Measurements from ENCODE around the gene ILDR2.

Gene ILDR2

GRCh38 chr1:166924823-166925541 is 50.4 kb downstream of the ILDR2 start:
- no peak for DNase-seq (ENCODE audit: low spot score)

DNA sequence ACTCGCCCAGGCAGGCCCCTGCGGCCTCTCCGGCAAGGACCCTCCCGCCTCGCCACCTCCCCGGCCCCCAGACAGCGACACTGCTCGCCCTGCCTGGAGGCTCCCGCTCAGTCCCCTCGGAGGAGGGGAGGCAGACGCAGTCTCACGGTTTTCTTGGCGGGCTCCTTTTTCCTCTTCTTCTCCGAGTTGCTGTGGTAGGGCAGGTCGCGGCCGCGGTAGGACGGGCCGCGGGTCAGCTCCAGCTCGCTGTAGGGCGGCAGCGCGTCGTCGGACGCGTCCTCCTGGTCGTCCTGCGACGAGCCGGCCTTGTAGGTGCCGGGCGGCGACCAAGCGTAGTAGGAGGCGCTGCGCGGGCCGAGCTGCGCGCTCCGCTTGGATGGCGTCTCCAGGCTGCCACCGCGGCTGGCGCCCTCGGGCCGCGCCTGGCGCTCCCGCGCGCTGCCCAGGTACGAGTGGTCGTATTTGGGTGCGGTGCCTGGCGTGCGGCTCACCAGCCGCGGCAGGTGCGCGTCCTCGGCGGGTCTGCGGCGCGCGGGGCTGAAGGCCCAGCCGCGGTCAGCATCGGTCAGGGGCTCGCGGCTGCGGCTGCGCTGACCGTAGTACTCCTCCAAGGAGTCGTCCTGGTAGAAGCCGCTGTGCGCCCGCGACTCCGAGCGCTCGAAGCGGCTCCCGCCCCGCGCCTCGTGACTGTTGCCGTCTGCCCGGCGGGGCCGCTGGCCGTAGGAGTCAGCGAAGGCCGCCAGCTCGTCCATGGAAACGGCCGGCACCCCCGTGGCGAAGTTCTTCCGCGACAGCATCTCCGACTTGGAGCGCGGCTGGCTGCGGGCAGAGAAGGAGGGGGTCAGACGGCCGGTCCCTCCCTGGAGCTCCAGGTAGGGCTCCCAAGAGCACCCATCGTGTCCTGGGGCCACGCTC is 54.5 kb downstream of the ILDR2 start:
- no peak for DNase-seq (ENCODE audit: low spot score)

GRCh38 chr1:166918956-166919316 is 56.4 kb downstream of the ILDR2 start:
- no peak for DNase-seq (ENCODE audit: low spot score)

DNA sequence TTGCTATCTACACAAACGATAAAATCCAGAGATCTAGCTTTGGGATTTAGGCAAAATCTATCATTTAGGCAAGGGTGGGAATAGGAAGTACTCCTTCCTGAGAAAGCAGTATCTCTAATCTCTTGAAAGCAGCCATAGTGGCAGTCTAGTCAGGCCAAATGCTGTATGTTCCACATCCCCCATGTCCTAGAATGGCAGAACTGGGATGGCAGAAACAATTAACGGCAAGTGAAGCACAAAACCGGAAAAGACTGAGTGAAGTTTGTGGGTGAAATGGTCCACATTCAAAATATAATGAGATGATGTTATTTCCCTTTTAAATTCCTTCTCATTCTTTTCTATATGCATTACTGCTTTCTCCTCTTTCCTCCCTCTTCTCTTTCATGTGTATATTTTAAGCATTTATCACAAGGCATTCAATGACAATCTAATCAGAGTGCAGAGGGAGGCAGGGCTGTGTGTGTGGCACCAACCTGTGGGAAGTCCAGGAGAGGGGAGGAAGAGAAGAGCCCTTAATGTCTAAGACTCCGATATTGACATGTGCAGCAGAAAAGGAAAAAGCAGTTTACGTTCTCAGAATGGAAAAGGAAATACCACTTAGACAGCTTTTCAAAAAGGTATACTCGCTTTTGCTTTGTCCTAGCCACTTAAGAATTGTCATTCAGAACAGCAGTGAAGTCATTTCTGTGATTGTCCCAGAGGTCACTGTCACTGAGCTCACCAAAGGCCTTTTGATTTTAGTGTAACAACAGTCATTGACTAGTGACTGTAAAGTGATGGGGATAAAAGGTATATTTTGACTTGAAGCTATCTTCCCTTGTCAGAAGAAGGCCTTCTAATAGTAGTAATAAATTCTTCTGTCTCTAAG is 57.0 kb downstream of the ILDR2 start:
- no peak for DNase-seq (ENCODE audit: low spot score)

DNA sequence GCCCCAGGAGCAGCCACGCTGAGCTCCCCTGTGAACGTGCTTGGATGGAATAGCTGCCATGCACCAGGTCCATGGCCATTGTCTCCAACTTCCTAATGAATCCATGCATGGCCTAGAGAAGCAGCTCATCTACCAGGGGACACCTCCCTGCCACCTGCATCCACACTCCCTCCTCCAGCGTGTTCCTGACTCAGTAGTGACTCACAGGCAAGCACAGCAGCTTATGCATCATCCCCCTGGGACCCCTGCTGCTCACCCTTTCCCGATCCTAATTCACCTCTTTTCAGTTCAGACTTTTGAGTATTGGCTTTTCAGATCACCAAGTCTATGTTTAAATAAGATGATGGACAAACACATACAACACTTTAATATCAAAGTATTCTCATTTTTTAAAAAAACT is 59.4 kb downstream of the ILDR2 start:
- no peak for DNase-seq (ENCODE audit: low spot score)

DNA sequence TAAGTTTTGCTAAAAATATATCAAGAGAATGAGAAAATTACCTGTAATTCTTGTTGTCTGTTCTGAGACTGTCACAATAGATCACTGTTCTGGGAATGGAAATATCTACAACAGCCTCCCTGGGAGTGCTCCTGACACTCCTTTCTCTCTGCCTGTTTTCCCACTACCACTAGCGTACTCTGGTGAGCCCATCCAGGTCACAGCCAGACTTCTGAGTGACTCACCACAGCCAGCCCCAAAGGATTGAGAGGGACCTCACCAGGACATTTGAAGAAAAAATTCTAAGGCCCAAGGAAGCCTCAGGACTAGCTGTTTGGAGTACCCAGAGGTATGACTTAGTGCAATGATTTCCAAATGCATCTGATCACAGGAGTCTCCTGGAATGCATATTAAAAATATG is 60.3 kb downstream of the ILDR2 start:
- no peak for DNase-seq (ENCODE audit: low spot score)

GRCh38 chr1:166914111-166914510 is 61.2 kb downstream of the ILDR2 start:
- no peak for DNase-seq (ENCODE audit: low spot score)

- DNase-seq (ENCODE audit: low spot score) = no peak
Measured at GRCh38 chr1:166911624-166912023, 63.7 kb downstream of the ILDR2 start.

- DNase-seq (ENCODE audit: low spot score) = peak; percentile 85
Measured at GRCh38 chr1:166910396-166910994, 64.8 kb downstream of the ILDR2 start.

DNA sequence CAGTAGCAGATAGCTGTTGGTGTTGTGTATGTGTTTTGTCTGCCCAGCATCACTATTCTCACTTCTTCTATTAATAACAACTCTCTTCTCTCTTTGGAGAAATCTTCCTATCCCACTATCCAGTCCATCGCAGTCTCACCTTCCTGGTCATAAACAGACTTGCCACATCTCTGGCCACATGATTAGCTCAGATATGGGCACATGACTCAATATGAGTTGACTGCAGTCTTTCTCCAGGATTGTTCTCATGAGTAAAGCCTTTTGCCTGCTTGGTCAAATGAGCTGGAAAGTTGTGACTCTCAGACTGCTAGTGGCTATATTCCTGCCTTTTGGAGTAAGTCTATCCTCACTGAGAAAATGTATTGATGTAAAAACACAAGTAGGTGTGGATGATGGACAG is 66.4 kb downstream of the ILDR2 start:
- no peak for DNase-seq (ENCODE audit: low spot score)

DNA sequence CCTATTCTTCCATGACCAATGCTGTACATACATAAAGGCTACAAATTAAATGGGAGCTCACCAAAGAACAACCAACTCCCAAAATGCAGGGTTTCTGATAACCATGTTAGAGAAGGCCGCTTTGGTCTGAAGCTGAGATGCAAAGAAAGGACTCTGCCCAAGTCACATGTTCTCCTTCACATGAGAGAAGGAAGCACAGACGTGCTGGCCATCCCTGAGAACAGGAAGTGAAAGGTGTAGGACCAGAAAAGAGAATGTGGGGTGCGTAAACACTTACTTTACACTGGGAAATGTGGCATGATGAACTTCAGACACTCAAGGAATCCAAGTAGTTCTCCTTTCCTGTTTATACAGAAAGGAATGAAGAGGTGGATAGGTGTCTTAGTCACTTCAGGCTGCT is 67.6 kb downstream of the ILDR2 start:
- DNase-seq (ENCODE audit: low spot score) = no peak

- DNase-seq (ENCODE audit: low spot score) = no peak
Measured at GRCh38 chr1:166907051-166907450, 68.3 kb downstream of the ILDR2 start.

DNA sequence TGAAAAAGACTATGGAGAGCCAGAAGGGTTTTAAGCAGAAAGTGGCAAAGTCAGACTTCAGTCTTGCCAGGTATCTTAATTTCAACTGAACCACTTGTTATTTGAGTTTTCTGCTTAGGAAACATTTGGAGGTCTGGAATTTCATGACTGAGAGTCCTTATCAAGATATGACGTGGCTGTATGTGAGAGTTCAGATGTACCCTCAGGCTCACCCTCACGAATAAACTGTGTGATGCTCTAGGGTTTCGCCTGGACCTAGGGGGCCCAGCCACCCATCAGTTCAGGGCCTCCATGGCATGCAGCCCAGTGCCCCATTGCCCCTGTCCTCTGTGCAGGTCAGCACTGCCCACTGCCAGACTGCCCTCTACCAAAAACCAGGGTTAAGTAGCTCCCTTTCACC is 68.7 kb downstream of the ILDR2 start:
- DNase-seq (ENCODE audit: low spot score) = no peak

- DNase-seq (ENCODE audit: low spot score) = no peak
Measured at GRCh38 chr1:166905900-166906299, 69.4 kb downstream of the ILDR2 start.

DNA sequence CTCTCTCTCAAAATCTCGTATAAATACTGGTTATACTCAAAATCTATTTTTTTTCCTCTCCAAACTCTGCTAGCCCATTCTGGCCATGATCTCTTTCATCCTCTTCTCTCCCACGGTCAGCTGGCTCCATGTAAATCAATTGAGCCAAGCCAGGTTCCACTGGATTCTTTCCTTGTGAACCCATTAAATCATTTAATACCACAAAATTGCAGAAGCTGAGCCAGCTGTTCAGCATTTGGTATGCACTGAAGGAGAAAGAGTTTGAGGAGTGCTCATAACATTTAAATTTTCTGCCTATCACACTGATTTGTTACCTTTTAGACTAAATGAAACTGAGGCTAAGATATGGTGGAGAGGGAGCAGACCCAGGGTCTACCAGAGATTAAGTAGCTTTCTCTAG is 70.2 kb downstream of the ILDR2 start:
- no peak for DNase-seq (ENCODE audit: low spot score)

DNA sequence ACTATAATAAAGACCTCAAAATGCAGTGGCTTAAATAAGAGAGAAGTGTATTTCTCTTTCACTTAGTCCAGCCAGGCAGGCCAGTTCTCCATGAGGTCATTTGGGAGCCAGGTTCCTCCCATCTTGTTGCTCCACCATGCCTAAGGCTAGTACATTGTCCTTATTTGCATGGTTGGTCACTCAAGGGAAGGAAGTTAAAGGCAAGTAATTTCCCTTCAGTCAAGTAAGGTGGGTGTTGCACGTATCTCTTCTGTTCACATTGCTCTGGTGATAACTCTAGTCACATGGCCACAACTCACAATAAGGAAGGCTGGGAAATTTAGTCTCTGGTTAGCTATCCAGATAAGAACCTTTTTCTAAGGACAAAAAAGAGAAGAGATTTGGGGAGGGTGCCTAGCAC is 72.1 kb downstream of the ILDR2 start:
- DNase-seq (ENCODE audit: low spot score) = no peak

DNA sequence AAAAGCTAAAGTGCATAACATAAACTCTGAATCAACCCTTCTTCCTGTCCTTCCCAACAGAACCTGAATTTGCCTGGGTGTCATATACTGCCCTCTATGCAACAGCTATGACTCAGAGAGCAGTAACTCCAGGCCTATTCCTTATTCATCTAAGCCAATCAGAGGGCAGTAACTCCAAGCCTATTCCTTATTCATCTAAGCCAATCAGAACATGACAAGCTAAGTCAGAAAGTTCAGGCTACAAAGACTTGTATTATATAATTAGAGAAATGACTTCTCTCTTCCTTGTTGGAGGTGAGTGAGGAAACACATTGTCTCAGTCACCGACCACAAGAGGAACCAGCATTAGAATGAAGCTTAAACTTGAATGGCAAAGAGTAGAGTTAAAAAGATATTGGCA is 73.1 kb downstream of the ILDR2 start:
- DNase-seq (ENCODE audit: low spot score) = no peak

DNA sequence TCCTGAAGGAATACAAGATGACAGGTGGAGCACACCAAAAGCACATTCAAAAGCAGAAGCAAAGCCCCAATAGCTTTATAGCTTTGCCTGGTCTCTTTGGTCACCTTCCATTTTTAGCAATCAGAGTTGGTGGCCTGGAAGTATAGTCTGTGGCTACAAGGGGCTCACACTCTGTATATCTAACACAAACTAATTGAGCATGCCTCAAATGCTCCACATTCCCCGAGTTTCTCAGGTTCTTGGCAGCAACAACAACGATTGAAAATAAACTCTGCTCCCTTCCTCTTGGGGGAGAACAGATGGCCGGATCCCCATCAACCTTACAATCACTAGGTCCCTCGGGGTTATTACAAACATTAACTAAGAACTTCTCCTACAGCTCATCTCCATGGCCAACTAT is 74.4 kb downstream of the ILDR2 start:
- no peak for DNase-seq (ENCODE audit: low spot score)

DNA sequence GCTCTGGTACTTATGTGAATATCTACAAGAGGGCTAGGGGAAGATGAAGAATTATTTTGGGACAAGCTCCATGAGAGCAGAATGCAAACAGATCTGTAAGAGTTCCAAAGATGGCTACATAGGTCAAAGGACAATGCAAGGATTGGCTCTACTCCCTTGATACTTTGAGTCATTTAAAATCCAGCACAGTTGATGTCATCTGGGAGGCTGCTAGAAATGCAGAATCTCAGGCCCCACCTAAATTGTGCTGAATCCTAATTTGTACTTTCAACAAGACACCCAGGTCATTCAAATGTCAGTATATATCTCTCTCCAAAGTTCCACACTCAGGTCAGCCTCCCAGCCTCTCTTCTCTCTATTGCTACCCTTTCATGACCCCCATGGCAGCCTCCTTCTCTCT is 75.6 kb downstream of the ILDR2 start:
- DNase-seq (ENCODE audit: low spot score) = no peak

GRCh38 chr1:166895766-166896165 is 79.6 kb downstream of the ILDR2 start:
- DNase-seq (ENCODE audit: low spot score) = no peak

GRCh38 chr1:166889776-166890175 is 85.6 kb downstream of the ILDR2 start:
- DNase-seq (ENCODE audit: low spot score) = no peak
